LNCaP clone FGC (cell line): ENCODE data around the gene DIAPH3.

ENCODE experiments used
- DNase-seq: peaks from one replicate; pipeline ENCODE4 v3.0.0-alpha.2; 2011; ENCODE audit warnings: low read depth
- H3K4me3 ChIP-seq: 2 replicates; pipeline ENCODE4 v1.5.1; 2011; ENCODE audit warnings: mild to moderate bottlenecking, low read depth, low read length, control low read depth
- CTCF ChIP-seq: IDR thresholded peaks from 2 replicates; pipeline ENCODE4 v1.5.1; 2012; ENCODE audit warnings: mild to moderate bottlenecking; ENCODE audit not compliant: control insufficient read depth, insufficient read depth; ENCODE audit errors: extremely low read depth

The DIAPH3 gene

GRCh38 chr13:60139272-60139671 lies 24.5 kb downstream of the DIAPH3 start:
- H3K4me3 ChIP-seq: no peak overlapping the region
- no peak for TF ChIP-seq CTCF
- no peak for DNase-seq

- no peak for DNase-seq
- no peak overlapping the region for H3K4me3 ChIP-seq
- TF ChIP-seq CTCF: no peak
These were observed 25.1 kb downstream of the DIAPH3 start for GRCh38 chr13:60138674-60139073.

GRCh38 chr13:60137911-60138560 lies 25.7 kb downstream of the DIAPH3 start:
- peak; percentile 26 for DNase-seq
- TF ChIP-seq CTCF: no peak
- H3K4me3 ChIP-seq: no peak overlapping the region

GRCh38 chr13:60135344-60135743 lies 28.4 kb downstream of the DIAPH3 start:
- DNase-seq: no peak
- no peak for TF ChIP-seq CTCF
- no peak overlapping the region for H3K4me3 ChIP-seq

- no peak overlapping the region for H3K4me3 ChIP-seq
- no peak for DNase-seq
- TF ChIP-seq CTCF: no peak
These were observed 29.4 kb downstream of the DIAPH3 start for GRCh38 chr13:60134376-60134775.

- DNase-seq: no peak
- TF ChIP-seq CTCF: no peak
- H3K4me3 ChIP-seq: no peak overlapping the region
These were observed 42.4 kb downstream of the DIAPH3 start for GRCh38 chr13:60121337-60121687.

GRCh38 chr13:60120617-60121336 lies 43.0 kb downstream of the DIAPH3 start:
- DNase-seq: no peak
- no peak for TF ChIP-seq CTCF
- no peak overlapping the region for H3K4me3 ChIP-seq
